GM06990 (cell line): Measurements from ENCODE around the gene HOXB1.

Source experiments
- DNase-seq: peaks from one replicate; pipeline ENCODE4 v3.0.0-alpha.2; 2011; ENCODE audit not compliant: insufficient read length; ENCODE audit errors: extremely low read depth
- H3K27me3 ChIP-seq: replicated peaks from 2 replicates; pipeline ENCODE4 v1.6.0; 2011; ENCODE audit warnings: low read length; ENCODE audit not compliant: control insufficient read depth, insufficient read depth
- H3K36me3 ChIP-seq: 2 replicates; pipeline ENCODE4 v1.5.1; 2011; ENCODE audit warnings: low read length; ENCODE audit not compliant: control insufficient read depth, insufficient read depth
- H3K4me3 ChIP-seq: replicated peaks from 2 replicates; pipeline ENCODE4 v1.5.1; 2011; ENCODE audit warnings: low read depth, mild to moderate bottlenecking, control low read depth, low read length
- CTCF ChIP-seq: IDR thresholded peaks from 2 replicates; pipeline ENCODE4 v1.5.1; 2011; ENCODE audit warnings: low read length, control low read depth, mild to moderate bottlenecking, inconsistent platforms; ENCODE audit not compliant: insufficient read depth, poor library complexity, severe bottlenecking

HOXB1 gene

GRCh38 chr17:48556576-48557401 lies 26.0 kb upstream of the HOXB1 start:
- DNase-seq = no peak
- no peak for TF ChIP-seq CTCF
- no peaks in the 10 kb centered on the region for H3K27me3 ChIP-seq
- no peaks in the 10 kb centered on the region for H3K36me3 ChIP-seq
- H3K4me3 ChIP-seq = no peak overlapping the region

DNA sequence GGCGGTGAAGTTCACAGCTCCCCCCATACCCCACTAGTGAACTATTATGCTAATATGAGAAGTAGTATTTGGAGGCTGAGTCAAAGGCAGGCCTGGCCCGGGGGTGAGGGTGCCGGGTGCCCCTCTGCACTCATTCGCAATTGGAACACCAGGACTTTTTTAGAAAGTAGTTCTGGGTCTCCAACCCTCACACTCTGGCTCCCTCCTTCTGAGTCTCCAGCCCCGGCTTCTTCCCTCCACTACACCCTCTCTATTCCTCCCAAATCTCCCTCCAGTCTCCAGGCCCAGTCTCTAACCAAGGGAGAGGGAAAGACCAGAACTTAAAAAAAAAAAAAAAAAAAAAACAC lies 25.4 kb upstream of the HOXB1 start:
- no peaks in the 10 kb centered on the region for H3K36me3 ChIP-seq
- no peak overlapping the region for H3K4me3 ChIP-seq
- TF ChIP-seq CTCF = no peak
- H3K27me3 ChIP-seq = no peaks in the 10 kb centered on the region
- no peak for DNase-seq

DNA sequence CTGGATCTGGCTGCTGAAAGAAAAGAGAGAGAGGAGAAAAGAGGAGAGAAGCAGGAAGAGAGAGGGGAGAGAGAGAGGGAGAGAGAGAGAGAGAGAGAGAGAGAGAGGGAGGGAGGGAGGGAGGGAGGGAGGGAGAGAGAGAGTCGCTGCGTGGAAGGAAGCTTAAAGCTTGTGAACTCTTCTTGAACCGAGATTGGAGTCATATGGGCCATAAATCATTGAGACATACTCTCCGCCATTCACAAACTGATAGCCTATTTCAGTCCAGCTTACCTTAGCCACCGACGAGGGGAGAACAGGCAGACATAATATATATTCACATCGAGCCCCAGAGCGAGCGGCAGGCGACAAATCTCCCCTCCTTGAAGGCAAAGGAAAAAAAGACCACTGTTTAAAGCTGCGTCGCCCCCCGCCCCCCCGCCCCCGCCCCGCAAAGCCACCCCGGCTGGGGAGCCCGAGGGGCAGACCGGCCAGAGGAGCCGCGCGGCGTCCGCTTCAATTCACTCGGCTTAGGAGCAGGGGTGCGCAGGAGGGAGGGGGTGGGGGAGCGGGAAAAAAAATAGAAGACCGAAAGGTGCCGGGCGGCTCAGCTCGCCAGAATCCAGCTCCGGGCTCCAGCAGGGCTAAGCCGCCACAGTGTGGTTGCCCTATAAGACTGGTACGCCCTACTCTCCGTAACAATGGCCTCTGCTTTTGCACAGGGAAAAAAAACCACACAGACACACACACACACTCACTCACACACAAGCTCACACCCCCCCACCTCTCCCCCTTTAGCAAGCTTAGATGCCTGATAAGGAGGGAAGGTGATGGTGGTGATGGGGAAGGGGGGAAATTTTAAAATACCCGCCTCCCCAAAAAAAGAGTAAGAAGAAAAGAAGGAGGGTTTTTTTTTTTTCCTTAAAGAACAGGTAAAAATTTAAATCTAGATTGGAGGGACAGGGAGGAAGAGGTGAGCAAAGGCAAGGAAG lies 24.7 kb upstream of the HOXB1 start:
- DNase-seq = no peak
- Histone ChIP-seq H3K4me3 (no peak overlapping the region), H3K27me3 (no peaks in the 10 kb centered on the region)

DNA sequence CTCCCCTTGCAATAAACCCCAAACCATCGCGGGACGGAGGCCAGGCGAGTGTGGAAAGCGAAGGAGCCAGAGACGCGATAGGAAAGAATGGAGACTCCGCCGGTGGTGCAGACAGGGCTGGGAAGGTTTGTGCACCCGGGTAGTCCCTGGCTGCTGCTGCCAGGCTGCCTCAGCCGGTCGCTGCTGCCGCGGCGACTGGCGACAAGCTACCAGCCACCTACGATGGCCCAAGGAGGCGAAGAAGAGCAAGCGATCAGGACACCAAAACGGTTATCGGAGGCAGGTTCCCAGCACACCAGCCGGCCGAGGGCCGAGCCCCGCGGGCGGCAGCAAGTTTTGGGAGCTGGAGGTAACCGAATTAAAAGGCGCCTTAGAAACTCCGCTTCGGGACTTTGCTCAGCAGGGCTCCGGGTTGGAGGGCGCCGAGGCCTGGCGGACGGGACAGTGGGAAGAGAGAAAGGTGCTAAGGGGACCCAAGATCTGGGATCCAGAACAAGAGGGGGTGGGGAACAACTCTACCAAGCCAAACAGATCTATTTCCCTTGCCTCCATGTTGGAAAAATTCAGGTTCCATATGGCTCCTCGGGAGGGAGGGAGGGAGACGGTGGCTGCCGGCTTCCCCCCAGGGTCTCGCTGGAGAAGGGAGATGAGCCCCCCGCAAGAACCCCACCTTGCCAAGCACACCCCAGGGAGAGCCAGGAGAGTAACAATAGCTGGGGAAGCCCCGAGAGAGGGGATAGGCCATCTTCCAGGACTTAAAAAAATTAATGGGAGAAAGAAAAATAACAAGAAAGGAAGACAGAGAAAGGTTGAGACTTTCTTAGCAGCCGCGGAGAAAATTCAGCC lies 23.8 kb upstream of the HOXB1 start:
- H3K4me3 ChIP-seq = no peak overlapping the region
- no peak for TF ChIP-seq CTCF

More for the DNA sequence above, 24.7 kb upstream of the HOXB1 start:
- H3K36me3 ChIP-seq = no peaks in the 10 kb centered on the region
- TF ChIP-seq CTCF = no peak

GRCh38 chr17:48553826-48554225 lies 23.0 kb upstream of the HOXB1 start:
- H3K36me3 ChIP-seq = no peaks in the 10 kb centered on the region
- no peaks in the 10 kb centered on the region for H3K27me3 ChIP-seq
- DNase-seq = no peak
- no peak overlapping the region for H3K4me3 ChIP-seq
- no peak for TF ChIP-seq CTCF

More for the DNA sequence above, 23.8 kb upstream of the HOXB1 start:
- Histone ChIP-seq H3K36me3 (no peaks in the 10 kb centered on the region), H3K27me3 (no peaks in the 10 kb centered on the region)
- DNase-seq = no peak
